GM18520 (cell line): ENCODE measurements around the gene SPATA21.
"Not testable (repeated sequence)": the region's sequence is repeated elsewhere in the genome, so short reads cannot be mapped to it uniquely, and the experiment has no call there.

Source experiments
- ATAC-seq: cut with Tn5 transposase; IDR thresholded peaks from one replicate; pipeline ENCODE4 v1.9.1; 2021; ENCODE audit not compliant: unreplicated experiment

The SPATA21 gene, protein sequence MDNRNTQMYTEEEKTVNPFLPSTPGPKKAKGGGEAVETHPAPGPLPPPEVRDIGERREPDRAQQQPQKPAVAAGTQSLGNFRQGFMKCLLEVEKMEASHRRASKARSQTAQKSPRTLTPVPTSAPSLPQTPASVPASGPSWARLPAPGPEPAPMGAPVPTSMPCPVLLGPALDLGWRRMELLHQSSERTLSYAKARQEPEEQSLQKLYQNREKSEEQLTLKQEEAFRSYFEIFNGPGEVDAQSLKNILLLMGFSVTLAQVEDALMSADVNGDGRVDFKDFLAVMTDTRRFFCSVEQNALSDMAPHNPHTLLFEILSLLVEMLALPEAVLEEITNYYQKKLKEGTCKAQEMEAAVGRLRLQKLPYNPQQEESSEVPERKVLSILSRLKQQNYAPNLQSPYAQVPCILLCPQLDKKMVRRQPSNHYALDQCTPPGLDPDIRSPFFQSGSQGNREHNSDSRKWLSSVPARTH

DNA sequence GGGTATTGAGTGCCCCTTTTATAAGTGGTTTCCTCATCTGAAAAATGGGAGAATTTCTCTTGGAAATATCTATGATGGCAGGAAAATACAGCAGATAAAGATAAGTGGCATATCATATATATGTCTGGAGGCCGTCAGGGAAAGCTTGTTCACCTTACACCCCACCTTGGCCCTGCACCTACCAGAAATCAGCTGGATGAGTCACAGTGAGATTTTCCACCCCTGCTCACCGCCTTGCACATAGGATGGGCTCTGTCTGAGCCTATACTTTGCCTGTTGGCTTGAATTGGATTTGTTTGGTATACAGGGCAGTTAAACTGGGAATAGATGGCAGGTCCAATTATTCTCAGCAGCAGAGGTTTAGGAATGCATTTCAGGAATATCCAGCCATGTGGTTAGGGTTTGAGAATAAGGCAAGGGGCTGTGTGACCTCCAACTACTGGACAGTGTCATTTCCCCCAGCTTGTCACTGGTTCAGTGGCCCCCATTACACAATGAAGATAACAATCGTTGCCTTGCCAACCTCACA lies at the start of gene SPATA21:
TSS of gene SPATA21 (minus strand) at position 479 of the 529 bp plus-strand sequence. CDS start 6,053 bp downstream, outside the sequence.
- ATAC-seq, result no peak

GRCh38 chr1:16487011-16487410 lies 49.8 kb upstream of the SPATA21 start:
- ATAC-seq, result not testable (repeated sequence)

DNA sequence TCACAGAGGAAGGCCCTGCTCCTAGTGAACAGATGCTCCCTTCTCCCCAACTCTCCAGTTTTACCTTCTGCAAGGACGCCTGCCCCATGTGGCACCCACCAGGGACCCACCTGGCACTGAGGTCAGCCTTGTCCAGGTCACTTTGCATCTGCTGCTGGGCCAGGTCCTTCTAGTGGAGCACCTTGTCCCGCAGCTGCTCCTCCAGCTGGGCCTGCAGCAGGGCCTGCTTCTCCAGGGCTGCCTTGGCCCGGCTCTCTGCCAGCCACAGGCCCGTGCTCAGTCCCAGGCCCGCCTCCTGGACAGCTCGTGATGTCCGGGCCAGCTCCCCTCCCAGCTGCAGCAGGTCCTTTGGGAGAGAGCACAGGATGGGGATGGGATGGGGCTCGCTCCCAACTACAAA lies 49.1 kb upstream of the SPATA21 start:
- not testable (repeated sequence) for ATAC-seq

- ATAC-seq, result no peak
These were observed 47.7 kb upstream of the SPATA21 start for GRCh38 chr1:16484931-16485330.

DNA sequence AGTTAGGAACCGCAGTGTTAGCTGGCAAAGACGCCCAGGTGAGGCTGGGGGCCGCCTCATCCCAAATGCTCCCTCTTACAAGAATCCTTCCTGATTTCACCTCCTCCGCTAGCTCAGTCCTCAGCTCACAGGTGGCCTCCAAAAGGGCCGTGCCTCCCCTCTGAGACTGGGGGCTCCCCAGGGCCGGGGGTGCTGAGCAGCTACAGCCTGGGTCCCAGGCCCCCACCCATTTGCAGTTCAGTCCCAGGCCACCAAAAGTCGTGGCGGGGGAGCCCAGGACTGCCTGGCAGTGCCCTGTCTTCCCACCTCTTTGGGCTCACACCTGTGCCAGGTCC lies 47.2 kb upstream of the SPATA21 start:
- ATAC-seq, result no peak

DNA sequence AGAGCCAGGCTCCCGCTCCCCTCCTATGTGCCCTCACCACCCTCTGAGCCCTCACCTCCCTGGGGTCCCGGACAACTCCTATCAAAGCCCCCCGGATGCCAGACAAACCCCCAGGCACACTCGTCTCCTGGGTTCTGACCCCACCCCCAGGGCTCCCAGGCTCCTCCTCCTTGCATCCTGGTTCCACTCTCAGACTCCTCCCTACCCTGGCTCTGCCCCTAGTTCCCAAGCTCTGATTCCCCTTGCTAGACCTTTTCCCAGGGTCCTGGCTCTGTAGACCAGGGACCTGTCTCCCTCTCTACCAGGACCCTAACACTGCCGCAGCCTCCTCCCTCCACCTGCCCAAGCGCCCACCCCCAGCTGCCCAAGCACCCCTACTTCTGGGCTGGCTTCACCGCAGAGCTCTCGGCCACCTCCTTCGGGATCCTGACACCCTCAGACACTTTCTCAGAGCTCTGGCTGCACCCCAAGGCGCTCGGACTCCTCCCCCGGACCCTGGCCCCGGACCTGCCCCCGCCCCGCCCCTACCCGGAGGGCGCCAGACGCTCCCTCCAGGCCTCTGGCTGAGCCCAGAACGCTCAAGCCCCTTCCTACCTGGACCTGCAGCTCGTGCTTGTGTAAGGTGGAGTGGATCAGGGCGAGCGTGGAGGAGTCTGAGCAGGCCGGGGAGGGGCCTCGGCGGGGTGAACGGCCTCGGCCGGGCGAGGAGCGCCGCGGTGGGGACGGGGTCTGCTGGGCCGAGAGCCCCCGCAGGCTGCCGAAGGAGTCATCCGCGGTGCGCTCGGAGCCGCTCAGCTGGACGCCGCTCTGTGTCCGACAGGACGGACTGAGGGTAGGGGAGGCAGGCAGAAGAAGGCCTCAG lies 46.6 kb upstream of the SPATA21 start:
- ATAC-seq, result not testable (repeated sequence)

- not testable (repeated sequence) for ATAC-seq
These were observed 45.9 kb upstream of the SPATA21 start for GRCh38 chr1:16483146-16483545.

- no peak for ATAC-seq
These were observed 40.9 kb upstream of the SPATA21 start for GRCh38 chr1:16478091-16478490.

DNA sequence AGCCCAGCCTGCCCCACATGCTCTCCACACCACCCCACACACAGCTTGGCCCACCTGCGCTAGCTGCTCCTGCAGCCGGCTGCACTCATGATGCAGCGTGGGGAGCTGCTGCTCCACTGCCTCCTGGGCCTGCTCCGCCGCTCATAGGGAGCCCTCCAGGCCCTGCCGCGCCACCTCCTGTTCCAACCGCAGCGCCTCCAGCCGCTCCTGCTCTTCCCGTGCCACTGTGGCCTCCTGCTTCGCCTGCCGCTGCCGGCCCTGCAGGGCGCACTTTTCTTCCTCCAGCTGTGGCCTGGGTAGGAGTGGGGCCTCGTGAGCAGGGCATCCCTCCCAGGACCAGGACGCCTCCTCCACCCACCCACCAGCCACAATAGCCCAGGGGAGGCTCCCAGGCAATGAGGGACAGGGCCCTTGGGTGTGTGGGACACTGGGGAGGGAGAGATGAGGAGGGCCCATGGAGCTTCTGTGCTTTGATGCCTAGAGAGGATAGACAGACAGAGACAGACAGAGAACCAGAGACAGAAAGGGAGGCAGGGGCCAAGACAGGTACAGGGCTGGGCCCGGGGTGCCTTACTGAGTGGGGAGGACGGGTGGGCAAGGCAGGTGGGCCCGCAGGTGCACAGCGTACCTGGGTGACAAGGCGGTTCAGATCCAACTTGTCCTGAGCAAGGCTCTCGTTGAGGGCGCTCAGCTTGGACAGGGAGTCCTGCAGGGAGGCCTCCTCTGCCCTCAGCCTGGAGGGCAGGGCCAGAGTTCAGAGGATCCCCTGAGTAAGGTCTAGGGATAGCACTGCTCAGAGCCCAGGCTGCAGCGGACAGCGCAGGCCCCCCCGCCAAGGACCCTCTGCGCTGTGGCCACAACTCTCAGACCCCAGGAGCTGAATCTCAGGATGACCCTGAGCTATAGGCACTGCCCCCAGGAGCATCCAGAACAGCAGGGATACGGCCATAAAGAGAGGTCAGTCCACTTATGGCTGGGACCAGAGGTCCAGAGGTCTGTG lies 38.8 kb upstream of the SPATA21 start:
- not testable (repeated sequence) for ATAC-seq

- not testable (repeated sequence) for ATAC-seq
These were observed 37.7 kb upstream of the SPATA21 start for GRCh38 chr1:16474891-16475290.

DNA sequence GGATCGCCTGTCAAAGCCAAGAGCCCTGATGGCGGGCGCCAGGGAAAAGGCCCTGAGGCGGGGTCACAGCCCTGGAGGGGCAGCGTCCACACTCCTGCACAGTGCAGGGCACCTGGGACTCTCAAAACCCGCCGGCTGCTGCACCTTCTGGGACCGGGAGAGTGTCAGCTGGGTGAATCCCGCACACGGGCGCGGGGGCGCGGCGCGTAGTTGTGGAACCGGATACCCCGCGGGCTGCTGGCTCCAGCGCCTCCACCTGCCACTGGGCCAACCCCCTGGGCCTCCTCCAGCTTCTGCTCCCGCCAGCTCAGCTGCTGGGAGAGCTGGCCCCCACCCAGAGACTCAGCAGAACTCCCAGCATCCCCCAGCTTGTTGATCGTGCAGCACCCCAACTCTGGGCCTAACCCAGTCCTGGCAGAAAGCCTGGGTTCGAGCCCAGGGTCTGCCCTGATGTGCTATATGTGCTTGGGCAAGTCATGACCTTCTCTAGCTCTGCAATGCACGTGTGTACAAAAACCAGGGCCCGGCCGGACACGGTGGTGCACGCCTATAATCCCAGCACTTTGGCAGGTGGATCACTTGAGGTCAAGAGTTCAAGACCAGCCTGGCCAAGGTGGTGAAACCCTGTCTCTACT lies 37.1 kb upstream of the SPATA21 start:
- ATAC-seq, result no peak

- ATAC-seq, result no peak
These were observed 31.3 kb upstream of the SPATA21 start for GRCh38 chr1:16468558-16468957.

DNA sequence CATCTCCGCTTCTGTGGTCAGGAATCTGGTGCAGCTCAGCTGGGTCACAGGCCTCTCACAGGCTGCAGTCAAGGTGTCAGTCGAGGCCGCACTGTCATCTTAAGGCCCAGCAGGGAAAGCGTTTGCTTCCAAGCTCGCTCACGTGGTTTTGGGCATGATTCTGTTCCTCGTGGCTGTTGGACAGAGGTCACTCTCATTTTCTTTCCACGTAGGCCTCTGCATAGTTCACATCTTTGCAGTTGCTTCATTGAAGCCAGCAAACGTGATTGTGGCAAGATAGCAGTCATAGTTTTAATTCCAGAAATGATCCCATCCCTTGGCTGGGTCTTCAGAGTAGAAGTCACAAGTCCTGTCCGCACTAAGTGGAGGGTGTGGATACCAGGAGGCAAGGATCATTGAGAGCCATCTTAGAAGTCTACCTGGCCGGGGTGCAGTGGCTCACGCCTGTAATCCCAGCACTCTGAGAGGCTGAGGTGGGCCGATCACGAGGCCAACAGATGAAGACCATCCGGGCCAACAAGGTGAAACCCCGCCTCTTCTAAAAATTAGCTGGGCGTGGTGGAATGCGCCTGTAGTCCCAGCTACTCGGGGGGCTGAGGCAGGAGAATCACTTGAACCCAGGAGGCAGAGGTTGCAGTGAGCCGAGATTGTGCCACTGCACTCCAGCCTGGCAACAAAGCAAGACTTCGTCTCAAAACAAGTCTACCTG lies 27.8 kb upstream of the SPATA21 start:
- no peak for ATAC-seq

DNA sequence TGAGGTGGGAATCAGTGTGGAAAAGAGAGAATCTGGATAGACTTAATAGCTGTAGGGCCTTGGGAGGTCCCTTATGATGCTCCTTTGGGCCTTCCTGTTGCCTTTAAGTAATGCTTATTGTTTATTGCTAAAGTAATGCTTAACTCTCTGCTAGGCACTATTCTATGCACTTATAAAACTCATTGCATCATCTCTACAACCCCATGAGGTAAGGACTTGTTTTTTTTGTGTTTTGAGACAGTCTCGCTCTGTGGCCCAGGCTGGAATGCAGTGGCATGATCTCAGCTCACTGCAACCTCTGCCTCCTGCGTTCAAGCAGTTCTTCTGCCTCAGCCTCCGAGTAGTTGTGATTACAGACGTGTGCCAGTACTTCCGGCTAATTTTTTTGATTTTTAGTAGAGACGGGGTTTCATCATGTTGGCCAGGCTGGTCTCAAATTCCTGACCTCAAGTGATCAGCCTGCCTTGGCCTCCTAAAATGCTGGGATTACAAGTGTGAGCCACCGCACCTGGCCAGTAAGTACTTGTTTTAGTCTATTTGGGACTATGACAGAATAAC lies 25.6 kb upstream of the SPATA21 start:
- ATAC-seq, result no peak

DNA sequence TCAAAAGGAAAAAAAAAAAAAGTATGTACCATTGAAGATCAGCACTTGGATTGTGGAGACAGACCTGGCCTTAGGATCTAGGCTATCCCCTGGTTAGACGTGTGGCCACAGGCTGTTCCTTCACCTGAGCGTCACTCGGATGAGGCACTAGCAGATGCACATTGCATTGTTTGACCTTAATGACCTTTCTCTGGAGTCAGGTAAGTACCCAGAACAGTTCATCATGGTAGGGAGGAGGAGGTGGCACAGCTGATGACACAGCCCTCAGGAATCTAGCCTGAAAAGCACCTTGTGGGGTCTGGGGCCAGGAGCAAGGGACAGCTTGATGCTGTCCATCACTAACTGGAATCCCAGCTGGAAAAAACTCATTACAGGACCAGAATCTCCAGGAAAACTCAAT lies 24.5 kb upstream of the SPATA21 start:
- ATAC-seq, result no peak

GRCh38 chr1:16459352-16459925 lies 22.2 kb upstream of the SPATA21 start:
- ATAC-seq, result no peak

GRCh38 chr1:16458831-16459230 lies 21.6 kb upstream of the SPATA21 start:
- no peak for ATAC-seq

DNA sequence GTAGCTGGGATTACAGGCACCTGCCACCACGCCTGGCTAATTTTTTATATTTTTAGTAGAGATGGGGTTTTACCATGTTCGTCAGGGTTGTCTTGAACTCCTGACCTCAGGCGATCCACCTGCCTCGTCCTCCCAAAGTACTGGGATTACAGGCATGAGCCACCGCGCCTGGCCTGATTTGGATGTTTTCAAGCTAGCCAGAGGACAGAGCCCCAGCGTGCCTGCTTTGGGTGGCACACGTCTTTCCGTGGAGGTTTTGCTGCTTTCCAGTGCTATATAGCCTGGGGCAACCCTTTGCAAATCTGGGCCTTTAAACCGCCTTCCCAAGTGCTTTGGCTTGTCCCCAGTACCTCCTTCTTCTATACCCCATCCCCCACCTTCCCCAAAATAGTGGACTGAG lies 18.9 kb upstream of the SPATA21 start:
- ATAC-seq, result not testable (repeated sequence)

DNA sequence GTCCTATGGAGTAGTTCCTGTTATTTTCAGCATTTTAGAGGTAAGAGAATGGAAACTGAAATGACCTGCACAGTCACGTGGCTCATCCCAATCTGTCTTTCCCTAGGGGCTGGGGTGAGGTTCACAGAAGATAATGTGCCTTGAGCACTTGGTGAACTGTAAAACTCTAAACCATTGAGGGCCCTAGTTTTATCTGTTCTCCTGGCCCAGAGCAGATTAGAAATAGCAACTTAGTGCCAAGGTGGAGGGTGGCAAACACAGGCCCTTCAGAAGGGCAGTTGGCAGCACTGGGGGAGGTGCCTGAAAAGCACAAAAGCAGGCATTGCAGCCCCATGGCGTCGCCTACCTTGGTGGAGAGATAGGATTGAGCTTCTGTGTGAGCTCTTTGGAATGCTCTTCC lies 17.7 kb upstream of the SPATA21 start:
- not testable (repeated sequence) for ATAC-seq
